ENCODE measurements around the gene MMEL1. TPM values are rescaled to one million over a fixed set of nuclear protein-coding genes. Genes with fewer than 3 reads are reported as not detected.

MMEL1 gene
- total and polyA plus RNA-seq, 2 experiments from 2014 or later = 0.57 to 0.90 TPM

GRCh38 chr1:2639607-2640521, 7.0 kb upstream of the MMEL1 start:
- H4K20me1 ChIP-seq (replicated peaks; ENCODE audit: insufficient read depth) = 0 out of 2 replicates have a peak, but pooled peaks cover 2% of the 10 kb centered on the region
- no peak for DNase-seq (ENCODE audit: low spot score)
- no peak overlapping the region for H3K4me3 ChIP-seq
- H3K4me3 Mint-ChIP-seq = no peak overlapping the region
- peaks cover 27% of the 10 kb centered on the region for H3K27me3 Mint-ChIP-seq (ENCODE audit: insufficient read depth, low read depth, poor library complexity)
- no peaks in the 10 kb centered on the region for H3F3A ChIP-seq (replicated peaks; ENCODE audit: low read depth)
- H3K27ac ChIP-seq (ENCODE audit: low read depth) = no peak overlapping the region
- no peaks in the 10 kb centered on the region; the same call in 1 of the 2 replicates for H3K4me1 ChIP-seq (ENCODE audit: insufficient read depth)
- TF ChIP-seq ETS1 (IDR thresholded peaks at IDR 0.05) = no peak
- no peak for TF ChIP-seq POLR2AphosphoS5 (IDR thresholded peaks at IDR 0.05; ENCODE audit: low read depth)
- TF ChIP-seq CTCF (conservative IDR thresholded peaks at IDR 0.05; ENCODE audit: low read depth in 2 of 2) = no peak
- TF ChIP-seq JUNB (IDR thresholded peaks at IDR 0.05; ENCODE audit: unreplicated experiment) = no peak
- TF ChIP-seq ZNF114 (CRISPR knock-in tag; IDR thresholded peaks at IDR 0.05) = no peak
- TF ChIP-seq ZNF331 (CRISPR knock-in tag; IDR thresholded peaks at IDR 0.05; ENCODE audit: low read depth) = no peak
- no peak for TF ChIP-seq REST (IDR thresholded peaks at IDR 0.05; ENCODE audit: unreplicated experiment)
- no peak for TF ChIP-seq CREB1 (CRISPR knock-in tag; IDR thresholded peaks at IDR 0.05; ENCODE audit: low read depth)
- no peak for TF ChIP-seq NANOG (IDR thresholded peaks at IDR 0.05; ENCODE audit: borderline replicate concordance)
- no peak for TF ChIP-seq ZNF462 (CRISPR knock-in tag; IDR thresholded peaks at IDR 0.05)
- no peak for TF ChIP-seq EZH2 (IDR thresholded peaks at IDR 0.05; ENCODE audit: low read depth, unreplicated experiment)
- TF ChIP-seq EZH2phosphoT487 (IDR thresholded peaks at IDR 0.05; ENCODE audit: unreplicated experiment) = no peak
- no peak for TF ChIP-seq STAT1 (IDR thresholded peaks at IDR 0.05; ENCODE audit: unreplicated experiment)
- H2AFZ ChIP-seq = no peak overlapping the region
- no peak overlapping the region for H3K4me2 ChIP-seq
- ATAC-seq = no peak
- H3K36me3 ChIP-seq (ENCODE audit: insufficient read depth) = no peaks in the 10 kb centered on the region
- peaks cover 22% of the 10 kb centered on the region for H3K27me3 ChIP-seq (ENCODE audit: insufficient read depth)
- peaks cover 2% of the 10 kb centered on the region; the same call in 1 of the 3 replicates for H3K4me1 Mint-ChIP-seq
- no peaks in the 10 kb centered on the region for H3K79me2 ChIP-seq (replicated peaks; ENCODE audit: insufficient read depth)
- peaks cover 32% of the 10 kb centered on the region for H3K9me3 Mint-ChIP-seq
- peaks cover 17% of the 10 kb centered on the region for H3K36me3 Mint-ChIP-seq (ENCODE audit: low read depth)
- H3K9me2 ChIP-seq (ENCODE audit: insufficient read depth) = no peaks in the 10 kb centered on the region
- H3K27ac Mint-ChIP-seq = no peak overlapping the region

All from GM23338 (cell line).